GM19035 (cell line): ENCODE measurements around the gene HPD.

Experiments
- ATAC-seq: cut with Tn5 transposase; IDR thresholded peaks from one replicate; pipeline ENCODE4 v1.9.1; 2021; ENCODE audit not compliant: unreplicated experiment

The HPD gene

DNA sequence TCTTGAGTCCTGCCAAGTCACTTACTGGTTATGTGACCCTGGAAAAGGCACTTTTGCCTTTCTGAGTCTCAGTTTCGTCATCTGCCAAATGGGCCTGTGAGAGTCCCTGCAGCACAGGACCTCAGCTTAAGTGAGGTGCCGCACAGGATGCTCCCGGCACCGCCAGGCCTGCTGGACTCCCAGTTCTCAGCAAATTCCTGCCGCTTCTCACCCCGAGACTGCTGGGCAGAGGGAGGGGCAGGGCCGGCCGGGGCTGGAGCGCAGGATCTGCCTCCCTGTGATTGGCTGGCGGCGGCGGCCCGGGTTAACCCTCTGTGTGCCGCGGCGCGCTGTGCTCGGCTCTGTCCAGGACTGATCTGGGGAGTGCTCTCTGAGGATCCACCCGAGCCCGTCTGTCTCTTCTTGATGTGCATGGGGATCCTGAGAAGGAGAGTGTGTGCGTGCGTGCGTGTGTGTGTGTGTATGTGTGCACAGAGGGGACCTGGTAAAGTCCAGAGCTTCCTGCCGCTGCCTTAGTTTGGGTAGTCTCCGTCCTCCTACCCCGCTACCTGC, 46.3 kb downstream of the HPD start:
- ATAC-seq: peak; percentile 43

- no peak for ATAC-seq
Observed at GRCh38 chr12:121811434-121812319, 47.0 kb downstream of the HPD start.

DNA sequence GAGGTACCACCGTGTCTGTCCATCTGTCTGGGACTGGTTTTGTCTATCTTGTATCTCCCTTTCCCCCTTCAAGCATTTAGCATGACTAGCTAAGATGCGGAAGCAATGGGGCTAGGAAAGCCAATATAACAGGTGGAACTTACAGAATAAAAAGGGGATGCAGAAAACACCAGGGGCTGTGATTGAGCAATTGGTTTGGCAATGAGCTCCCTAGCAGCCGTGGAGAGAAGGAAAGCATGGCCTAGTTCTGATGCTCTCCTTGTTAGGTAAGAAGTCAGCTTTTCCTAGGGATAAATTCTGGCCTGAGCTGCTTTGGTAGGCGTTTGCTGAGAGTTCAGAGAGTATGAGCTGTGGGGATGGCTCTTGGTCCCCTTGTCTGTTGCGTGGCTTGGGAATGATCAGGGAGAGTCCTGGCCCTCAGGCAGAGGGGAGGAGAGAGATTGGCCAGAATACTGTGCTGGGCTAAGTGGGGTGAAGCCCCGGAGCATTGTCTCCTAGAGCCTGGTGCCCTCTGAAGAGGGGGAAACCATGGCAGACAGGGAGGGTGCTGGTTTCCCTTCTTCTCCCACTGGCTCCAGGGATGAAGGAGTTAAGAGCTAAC, 47.7 kb downstream of the HPD start:
- ATAC-seq: no peak

GRCh38 chr12:121810234-121810817, 48.3 kb downstream of the HPD start:
- no peak for ATAC-seq

- ATAC-seq: no peak
Observed at GRCh38 chr12:121809712-121810116, 48.9 kb downstream of the HPD start.

DNA sequence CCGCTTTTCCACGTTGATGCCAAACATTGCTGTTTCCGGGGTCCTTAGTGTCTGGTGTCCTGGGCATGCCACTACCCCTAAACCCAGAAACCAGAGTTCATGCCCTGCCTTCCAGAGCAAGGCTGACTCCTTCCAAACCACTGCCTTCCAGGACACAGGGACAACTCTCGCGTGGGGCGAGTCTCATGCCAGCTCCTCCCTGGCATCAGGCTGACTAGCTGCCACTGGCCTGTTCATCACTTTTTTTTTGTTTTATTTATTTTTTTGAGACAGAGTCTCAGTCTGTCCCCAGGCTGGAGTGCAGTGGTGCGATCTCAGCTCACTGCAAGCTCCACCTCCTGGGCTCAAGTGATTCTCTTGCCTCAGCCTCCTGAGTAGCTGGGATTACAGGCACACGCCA, 50.0 kb downstream of the HPD start:
- no peak for ATAC-seq

DNA sequence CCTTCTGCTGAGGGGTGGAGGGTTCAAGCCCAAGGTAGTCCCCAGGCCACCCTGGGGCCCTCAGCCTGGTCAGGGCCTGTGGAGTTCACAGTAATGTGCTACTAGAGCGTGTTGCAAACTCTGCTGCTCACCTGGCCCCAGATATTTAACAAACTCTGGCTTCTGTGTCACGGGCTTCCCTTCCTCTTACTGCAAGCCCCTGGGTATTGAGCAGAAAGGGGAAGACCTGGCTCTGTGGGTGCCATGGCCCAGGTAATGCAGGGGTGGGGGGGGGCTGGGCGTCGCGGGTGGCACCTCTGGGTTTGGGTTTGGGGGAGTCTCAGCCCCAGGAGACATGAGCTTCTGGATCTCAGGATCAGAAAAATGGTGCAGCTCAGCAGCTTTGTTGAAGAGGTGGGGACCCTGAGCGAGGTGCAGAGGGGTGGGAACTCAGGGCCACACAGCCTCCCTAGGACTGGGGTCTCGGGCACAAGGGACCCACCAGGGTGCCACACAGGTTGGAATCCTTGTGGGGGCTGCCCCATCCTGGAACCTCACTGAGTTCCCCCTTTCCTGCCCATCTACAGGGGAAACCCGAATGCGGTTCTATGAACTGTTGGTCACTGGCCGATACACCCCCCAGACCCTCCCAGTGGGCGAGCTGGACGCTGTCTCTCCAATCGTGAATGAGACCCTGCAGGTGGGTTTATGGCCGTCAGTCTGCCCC, 50.9 kb downstream of the HPD start:
- ATAC-seq: no peak

GRCh38 chr12:121806546-121807423, 51.9 kb downstream of the HPD start:
- no peak for ATAC-seq

DNA sequence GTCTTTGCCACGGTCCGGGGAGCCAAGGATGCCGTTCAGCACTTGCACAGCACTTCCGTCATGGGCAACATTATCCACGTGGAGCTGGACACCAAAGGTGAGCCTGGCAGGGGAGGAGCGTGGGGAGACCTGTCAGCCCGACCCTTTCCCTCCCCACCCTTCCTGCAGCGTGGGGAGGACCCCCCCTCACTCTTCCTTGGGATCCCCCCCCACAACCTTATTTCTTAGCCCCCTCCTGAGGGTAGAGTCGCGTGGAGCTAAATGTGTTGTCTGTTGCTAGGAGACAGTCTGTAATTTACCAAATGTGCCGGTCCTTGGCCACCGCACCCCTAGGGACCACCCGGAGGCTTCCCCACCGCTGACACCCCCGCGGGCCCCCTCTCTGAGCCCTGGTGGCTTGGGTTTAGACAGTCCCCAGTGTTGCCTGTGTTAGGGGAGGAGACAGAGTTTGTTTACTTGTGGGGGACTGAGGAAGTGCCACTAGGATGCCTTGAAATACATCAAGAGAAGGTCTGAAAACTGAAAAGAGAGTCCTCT, 52.6 kb downstream of the HPD start:
- ATAC-seq: no peak

DNA sequence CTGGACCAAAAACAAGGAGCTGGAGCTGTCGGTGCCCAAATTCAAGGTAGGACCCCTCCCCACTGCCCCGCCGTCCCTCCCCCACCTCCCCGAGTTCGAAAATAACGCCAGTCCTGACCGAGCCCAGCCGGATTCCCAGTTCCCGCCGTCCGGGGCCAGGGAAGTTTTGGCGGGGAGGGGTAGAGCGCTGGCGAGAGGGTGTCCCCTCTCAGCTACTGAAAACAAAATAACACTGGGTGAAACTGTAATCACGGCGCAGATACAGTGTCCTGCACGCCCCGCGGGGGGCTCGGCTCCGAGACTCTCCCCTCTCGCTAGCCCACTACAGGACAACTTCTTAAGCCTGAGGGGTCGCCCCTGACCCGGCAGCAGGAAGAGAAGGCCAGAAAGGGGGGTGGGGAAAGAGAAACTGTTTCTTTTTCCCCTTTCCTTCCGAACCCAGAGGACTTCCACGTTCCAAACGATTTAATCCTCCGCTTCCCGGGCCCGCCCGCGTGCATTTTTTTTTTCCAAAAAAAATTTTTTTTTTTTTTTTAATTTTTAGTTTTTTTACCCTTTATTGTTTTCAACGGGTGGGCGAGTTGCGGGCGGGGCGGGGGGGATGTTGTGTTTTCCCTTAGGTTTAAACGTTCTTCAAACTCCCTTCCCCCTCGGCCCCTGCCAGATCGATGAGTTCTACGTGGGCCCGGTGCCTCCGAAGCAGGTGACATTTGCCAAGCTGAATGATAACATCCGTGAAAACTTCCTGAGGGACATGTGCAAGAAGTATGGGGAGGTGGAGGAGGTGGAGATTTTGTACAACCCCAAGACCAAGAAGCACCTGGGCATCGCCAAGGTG, 53.3 kb downstream of the HPD start:
- no peak for ATAC-seq

DNA sequence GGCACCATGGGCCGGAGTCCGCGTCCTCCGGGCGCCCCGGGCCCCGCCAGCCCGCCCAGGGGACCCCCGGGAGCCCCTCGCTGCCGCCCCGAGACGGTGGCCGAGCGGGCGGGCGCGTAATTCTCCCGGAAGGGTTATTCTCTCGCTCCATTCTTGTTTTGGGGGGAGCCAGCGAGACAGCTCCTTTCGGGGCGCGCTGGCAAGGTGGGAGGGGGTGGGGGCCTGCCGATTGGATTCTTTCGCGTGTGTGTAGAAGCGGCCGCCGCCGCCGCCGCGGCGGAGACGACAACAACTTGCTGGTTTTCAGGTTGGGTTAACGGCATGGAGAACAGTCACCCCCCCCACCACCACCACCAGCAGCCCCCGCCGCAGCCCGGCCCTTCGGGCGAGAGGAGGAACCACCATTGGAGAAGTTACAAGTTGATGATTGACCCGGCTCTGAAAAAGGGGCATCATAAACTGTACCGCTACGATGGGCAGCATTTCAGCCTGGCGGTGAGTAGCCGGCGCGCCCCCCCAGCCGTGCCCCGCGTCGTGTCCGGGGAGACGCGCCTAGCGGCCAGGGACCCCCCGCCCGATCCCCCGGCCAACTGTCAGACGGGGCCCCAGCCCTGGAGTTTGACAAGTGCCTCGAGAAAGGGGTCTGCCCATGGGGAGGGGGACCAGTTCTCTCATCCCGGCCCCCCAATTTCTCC, 54.1 kb downstream of the HPD start:
- no peak for ATAC-seq

GRCh38 chr12:121803861-121804416, 54.7 kb downstream of the HPD start, which contains the start of gene SETD1B:
SETD1B (plus strand) TSS chr12:121804009; CDS start chr12:121804738, 729 bp downstream.
- no peak for ATAC-seq

GRCh38 chr12:121802843-121803698, 55.6 kb downstream of the HPD start:
- peak; percentile 44 for ATAC-seq

- ATAC-seq: no peak
Observed at GRCh38 chr12:121802485-121802842, 56.2 kb downstream of the HPD start.

- no peak for ATAC-seq
Observed at GRCh38 chr12:121801595-121802484, 56.8 kb downstream of the HPD start.
